Lower leg skin (tissue), 3 donors: ENCODE results near the gene FOXD2.

Source experiments
- CTCF ChIP-seq, 3 donors: fragments of 450-650 bp; IDR thresholded peaks; one replicate each; pipeline ENCODE4 v1.5.1; 2016; ENCODE audit warnings: antibody characterized with exemption in 3 of 3, mild to moderate bottlenecking in 3 of 3, moderate library complexity in 2 of 3
- POLR2A ChIP-seq, 2 donors: fragments of 450-650 bp; IDR thresholded peaks; one replicate each; pipeline ENCODE4 v1.6.1; 2016 to 2017; ENCODE audit warnings: antibody characterized with exemption in 2 of 2, mild to moderate bottlenecking in 1 of 2, moderate library complexity in 1 of 2

GRCh38 chr1:47487332-47487731 lies 49.5 kb downstream of the FOXD2 start:
- TF ChIP-seq CTCF (IDR thresholded peaks at IDR 0.05) = no peak
- TF ChIP-seq POLR2A (IDR thresholded peaks at IDR 0.05) = no peak
